Posterior cingulate gyrus (tissue), 11 donors: ENCODE data around the gene CCDC9B.

Experiments used
- DNase-seq, 10 donors: peaks; one replicate each; pipeline versions ENCODE4 v3.0.0 to v3.0.0-alpha.2; 2020 to 2021; ENCODE audit warnings: mixed read lengths in 3 of 10
- intact Hi-C: fragments of 100-400 bp; cut with DNase I; formaldehyde crosslinking; loops from one replicate; pipeline ENCODE4 v1.15.1; 2023

The CCDC9B gene

DNA sequence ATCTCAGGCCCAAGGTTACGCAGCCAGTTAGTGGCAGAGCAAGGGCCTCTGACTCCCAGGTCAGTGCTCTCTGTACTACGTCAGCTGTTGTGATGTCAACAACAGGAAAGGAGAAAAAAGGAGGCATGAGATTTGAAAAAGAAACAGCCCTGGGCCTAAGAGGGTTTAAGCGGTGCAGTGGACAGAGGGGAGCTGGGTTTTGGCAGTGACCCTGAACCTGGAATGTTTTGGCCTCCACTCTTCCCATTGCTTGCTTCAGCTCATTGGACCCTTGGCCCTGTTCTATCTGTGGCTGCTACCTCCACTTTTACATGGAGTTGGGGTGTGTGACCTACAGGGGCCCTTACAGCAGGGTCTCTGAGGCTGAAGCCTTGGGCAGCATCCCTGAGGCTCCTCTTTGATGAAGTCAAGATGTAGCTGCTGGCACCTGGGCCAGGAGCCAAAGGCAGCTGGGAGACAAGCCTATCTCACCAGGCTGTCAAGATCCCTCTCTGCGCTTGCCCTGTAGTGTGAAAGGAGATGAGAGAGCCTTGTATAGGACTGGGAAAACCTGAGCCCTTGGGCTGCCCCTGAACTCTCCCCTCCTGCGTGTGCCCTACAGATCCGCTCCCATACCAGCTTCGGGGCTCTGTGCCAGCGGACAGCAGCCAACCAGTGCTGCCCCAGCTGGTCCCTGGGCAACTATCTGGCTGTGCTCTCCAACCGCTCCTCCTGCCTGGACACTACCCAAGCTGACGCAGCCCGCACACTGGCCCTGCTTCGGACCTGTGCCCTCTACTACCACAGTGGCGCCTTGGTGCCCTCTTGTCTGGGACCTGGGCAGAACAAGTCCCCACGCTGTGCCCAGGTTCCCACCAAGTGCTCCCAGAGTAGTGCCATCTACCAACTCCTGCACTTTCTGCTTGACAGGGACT is 26.0 kb upstream of the CCDC9B start:
- peak; percentile 61 to 97 (median 77) for DNase-seq
- intact Hi-C loops = loop anchor here (5.0 kb wide), 2 partner anchors 44 to 56 kb away; partner anchors contain the start of gene INAFM2

DNA sequence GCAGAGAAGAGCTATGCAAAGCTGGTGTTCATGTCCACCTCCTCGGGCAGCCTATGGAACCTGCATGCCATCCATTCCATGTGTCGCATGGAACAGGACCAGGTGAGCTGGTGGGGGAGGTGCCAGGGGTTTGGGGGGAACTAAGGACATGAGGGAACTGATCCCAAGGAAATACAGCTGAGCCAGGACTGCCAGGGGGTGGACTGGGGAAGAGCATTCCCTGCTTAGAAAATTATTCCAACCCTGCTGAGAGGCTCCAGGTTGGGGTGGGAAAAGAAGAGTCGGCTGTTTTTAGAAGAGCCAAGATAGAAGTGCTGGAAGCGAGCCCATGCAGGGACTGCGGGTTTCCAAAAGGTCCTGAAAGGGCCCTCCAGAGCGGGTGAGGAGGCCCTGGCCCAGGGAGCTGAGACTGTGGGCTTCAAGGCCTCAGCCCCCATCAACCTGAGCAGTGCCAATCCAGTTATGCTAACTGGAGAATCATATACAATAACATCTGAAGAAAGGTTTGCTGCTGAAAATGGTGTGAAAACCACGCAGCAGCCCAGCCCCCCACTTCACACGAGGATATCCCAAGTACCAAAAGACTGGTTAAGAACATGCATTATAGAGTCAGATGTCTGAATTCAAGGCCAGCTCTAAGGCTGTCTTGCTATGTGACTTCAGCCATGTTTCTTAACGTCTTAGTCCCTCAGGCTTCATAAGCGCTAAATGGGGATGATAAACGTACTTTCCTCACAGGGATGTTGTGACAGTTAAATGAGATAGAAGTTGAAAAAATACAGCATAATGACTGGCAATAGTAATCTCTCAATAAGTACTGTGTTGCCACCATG is 25.1 kb upstream of the CCDC9B start:
- intact Hi-C loops = loop anchor here (5.0 kb wide), 2 partner anchors 44 to 56 kb away; partner anchors contain the start of gene INAFM2
- DNase-seq = peak in 2 of 10 donors; percentile 67

DNA sequence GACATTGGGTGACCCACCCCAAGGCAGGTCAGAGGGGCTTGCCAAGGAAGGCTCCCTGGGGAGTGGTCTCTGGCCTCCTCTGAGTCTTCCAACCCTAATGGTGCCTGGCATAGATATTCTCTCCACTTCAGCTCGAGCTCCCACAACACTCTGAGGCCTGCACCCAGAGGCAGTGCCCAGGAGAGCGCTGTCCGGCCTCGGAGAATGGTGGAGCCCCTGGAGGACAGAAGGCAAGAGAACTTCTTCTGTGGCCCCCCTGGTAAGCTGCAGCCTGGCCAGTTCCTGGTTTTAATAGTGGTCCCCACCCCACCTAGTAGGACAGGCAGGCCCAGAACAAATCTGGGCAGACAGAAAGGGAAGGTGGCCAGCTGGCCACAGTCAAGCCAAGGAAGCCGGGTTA is 24.3 kb upstream of the CCDC9B start:
- intact Hi-C loops = loop anchor here (5.0 kb wide), 2 partner anchors 43 to 57 kb away; partner anchors contain the start of gene INAFM2
- DNase-seq = peak in 2 of 10 donors; percentile 46 to 61

DNA sequence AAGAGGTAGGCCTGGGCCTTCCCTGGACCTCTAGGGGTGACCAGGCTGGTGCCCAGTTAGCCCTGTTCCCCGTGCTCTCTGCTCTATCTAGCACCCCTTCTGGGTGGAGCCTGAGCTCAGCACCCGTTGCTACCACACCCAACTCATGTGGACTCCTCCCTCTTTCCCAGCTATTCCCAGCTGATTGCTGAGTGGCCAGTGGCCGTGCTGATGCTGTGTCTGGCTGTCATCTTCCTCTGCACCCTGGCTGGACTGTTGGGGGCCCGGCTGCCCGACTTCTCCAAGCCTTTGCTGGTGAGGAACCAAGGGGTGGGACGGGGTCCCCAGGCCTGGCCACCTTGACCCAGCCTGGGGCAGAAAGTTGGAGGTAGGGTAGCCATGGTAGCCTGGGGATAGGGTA is 23.5 kb upstream of the CCDC9B start:
- intact Hi-C loops = no loop called here
- DNase-seq = peak in 2 of 10 donors; percentile 47 to 54

DNA sequence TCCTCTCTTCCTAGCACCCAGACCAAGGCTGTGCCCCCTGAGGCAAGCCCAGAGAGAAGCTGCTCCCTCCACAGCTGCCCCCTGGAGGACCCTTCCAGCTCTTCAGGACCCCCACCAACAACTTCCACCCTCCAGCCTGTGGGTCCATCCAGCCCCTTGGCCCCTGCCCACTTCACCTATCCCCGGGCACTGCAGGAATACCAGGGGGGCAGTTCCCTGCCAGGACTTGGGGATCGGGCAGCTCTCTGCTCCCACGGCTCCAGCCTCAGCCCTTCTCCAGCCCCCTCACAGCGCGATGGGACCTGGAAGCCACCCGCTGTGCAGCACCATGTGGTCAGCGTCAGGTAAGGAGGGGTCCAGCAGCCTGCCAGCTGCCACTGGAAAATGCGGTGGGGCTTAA is 22.9 kb upstream of the CCDC9B start:
- DNase-seq = peak in 2 of 10 donors; percentile 8 to 42

DNA sequence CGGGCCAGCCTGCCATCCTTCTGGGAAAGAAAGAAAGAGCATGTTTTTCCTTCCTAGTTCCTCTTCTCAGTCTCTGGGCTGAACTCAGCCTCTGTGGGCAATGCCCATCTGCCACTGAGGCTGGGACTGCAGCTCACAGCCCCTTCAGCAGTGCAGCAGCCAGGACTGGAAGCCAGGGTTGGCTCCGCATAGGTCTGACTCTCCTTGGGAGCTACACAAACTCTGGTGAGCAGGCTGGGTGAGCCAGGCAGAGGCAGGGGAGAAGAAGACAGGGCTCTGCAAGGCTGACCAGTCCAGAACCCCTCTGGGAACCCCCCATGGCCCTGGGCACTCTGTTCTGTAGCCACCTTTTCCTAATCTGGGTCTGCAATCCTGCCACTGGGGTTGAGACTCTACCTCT is 20.9 kb upstream of the CCDC9B start:
- intact Hi-C loops = no loop called here
- DNase-seq = peak in 2 of 10 donors; percentile 26 to 43

More for the DNA sequence above, 22.9 kb upstream of the CCDC9B start:
- intact Hi-C loops = no loop called here

DNA sequence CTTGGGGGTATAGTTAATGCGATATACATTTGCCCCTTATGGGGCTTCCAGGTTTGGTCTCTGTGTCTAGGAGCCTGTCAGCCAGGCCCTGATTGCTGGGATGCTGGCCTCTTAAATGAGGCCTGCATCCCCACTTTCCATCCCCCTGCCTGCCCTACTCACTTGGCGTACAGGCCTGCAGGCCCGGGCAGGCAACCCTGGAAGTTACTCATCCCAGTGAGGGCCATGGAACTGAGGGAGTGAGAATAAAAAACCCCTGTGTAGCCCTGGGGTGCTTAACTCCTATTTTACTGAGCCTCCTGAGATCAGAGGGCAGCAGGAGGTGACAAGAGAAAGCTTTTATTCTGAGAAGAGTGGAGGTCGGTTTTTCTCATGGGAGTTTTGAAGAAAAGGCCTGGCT is 19.3 kb upstream of the CCDC9B start:
- intact Hi-C loops = no loop called here
- DNase-seq = peak in 2 of 10 donors; percentile 18 to 20

DNA sequence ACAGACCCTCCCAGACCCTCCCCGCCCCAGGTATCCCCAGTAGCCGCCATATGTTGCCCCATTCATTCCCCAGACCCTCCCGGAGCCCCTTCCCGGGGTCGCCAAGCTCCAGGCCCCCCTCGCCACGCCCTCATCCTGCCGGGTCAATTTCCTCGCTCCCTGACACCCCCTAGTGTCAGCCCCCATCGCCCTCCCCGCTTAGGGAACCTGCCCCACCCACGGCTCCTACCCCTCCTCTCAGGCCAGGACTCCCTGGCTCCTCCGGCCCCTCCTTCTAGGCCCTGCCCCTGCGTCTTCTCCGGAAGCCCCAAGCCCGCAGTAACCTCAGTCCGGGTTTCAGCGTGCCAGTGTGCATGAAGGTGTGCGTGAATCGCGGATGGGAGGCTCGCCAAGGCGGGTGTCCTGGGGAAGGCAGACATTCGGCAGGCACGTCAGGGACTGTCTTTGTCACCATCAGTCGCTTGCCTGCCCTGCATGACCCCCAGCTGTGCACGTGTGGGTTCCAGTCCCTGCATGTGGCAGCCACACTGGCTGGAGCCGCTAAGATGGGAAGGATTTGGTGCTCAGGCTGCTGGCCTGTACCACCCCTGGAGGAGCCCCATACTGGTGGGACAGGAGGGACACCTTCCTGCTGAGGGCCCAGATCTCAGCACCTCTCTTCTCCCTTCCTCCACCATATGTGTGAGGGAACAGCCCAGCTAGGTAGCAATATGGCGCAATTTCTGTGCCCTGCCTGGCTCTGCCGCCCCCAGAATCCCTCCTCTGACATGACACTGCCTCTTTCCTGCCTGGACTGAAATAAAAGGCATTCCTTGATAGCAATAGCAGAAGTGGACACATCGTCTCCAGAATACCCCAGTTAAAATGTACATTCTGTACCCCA is 18.0 kb upstream of the CCDC9B start:
- intact Hi-C loops = no loop called here
- DNase-seq = peak in 3 of 10 donors; percentile 80 to 89 (median 86)

DNA sequence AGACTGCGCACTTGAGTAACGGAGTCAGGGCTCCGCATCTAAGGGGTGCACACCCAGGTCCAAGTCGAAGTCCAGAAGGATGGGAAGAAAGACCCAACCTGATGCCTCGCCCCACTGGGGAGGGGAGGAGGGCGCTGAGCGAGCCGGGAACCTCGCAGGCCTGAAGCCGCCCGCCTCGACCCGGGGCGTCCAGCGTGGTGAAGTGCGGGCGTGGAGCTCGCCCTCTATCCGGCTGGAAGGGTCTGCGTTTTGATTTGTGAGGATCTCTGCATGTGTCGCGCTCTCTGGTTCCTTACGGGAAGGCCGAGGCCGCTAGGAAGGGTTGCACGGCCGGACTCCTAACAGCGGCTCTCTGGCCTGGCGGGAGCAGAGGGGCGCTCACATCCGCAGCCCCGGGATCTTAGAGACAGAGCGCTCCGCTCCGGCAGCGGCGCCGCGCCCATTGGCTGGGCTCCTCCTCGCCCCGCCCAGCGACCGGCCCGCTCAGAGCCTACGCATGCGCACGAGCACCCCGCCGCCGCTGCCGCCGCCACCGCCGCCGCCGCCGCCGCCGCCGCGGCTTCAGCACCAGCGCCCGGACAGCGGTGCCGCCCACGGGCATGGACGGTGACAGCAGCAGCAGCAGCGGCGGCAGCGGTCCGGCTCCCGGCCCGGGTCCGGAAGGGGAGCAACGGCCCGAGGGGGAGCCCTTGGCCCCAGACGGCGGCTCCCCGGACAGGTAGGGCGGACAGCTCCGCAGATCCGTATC is 17.2 kb upstream of the CCDC9B start, which contains the start of gene DISP2:
Gene DISP2 (plus strand): TSS at position 497 of the 748 bp plus-strand sequence. CDS start 103 bp downstream, at position 600.
- intact Hi-C loops = no loop called here
- peak; percentile 77 to 98 (median 84) for DNase-seq

DNA sequence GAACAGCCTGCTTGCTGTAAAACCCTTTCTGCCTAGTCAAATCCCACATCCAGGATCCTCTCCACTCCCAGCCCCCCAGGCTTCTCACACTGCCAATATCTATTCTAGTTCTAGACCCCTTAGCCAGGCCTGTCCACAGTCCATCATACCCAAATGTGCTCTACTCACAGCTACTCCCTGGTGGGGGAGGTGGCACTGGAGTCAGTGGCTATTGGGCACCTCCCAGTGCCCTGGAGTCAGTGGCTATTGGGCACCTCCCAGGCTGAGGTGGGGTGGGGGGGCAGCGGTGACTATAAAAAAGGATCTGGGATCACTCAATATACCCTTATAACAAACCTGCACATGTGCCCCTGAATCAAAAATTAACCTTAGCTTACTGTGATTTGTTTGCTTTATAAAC is 16.5 kb upstream of the CCDC9B start:
- DNase-seq = peak in 2 of 10 donors; percentile 29 to 43
- intact Hi-C loops = no loop called here

DNA sequence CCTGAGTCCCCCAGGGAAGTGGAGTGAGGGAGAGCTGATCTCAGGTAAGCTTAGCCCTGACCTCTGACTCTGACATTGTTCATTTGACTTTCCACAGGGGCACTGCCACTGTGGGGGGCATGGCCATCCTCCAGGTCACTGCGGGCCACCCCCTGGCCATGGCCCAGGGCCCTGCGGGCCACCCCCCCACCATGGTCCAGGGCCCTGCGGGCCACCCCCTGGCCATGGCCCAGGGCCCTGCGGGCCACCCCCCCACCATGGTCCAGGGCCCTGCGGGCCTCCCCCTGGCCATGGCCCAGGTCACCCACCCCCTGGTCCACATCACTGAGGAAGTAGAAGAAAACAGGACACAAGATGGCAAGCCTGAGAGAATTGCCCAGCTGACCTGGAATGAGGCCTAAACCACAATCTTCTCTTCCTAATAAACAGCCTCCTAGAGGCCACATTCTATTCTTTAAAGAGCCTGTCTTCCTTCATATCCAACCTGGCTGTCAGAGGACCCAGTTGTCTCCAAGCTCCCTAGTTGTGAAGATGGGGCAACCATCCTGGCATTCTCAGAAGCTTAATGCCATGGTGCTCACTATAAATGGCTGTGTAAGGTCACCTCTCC is 15.3 kb upstream of the CCDC9B start:
- peak in 1 of 10 donors; percentile 30 for DNase-seq
- intact Hi-C loops = no loop called here

DNA sequence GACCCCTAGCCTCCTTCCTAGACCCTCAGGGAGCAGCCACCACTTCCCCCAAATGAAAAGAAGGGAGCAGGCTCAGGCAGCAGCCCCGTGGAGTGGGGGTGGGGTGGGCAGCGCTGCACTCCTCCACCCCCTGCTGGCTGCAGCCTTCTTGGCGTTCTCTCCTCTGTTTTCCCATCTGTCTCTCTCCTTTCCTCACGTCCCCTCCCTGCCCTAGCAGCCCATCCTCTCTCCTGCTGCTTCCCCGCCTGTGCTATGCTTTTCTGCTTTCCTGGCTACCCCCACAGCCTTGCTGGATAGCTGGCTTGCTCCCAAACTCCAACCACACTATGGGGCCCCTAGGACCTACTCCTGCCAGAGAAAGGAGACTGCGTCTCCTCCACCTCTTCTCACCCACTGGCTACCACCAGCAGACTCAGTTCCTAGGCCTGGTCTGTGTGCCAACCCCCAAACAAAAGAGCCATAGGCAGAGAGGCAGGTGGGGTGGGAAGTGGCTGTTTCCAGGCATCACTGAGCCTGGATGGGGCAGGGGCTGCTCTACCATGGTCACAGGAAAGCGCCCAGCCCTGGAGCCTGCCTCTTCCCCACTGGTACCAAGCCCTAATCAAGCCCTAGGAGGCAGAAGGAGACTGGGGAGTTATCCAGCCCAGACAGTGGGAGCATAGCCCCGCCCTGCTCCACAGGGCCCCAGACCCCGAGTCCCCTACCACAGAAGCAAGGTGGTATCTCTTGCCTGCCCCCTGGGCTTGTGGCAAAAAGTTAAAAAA is 13.9 kb upstream of the CCDC9B start:
- DNase-seq = peak in 8 of 10 donors; percentile 53 to 94 (median 66)
- intact Hi-C loops = no loop called here

DNA sequence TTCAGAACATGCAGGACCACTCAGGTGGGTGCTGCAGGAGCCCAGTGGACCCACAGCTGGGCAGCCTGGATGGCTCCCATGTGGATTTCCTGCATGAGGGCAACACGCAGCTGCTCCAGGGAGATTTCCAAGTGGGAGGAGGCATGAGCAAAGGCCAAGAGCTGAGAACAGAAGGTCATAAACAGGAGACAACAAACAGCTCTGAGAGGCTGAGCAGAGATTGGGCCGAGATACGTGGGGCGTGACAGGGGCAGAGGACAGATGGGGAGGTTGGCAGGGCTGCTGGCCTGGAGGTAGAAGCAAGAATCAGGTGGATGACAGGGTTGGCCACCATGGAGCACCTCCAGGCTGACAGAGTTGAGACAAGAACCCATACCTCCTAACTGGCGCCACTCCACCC is 13.0 kb upstream of the CCDC9B start:
- intact Hi-C loops = no loop called here
- peak in 2 of 10 donors; percentile 37 to 65 for DNase-seq

DNA sequence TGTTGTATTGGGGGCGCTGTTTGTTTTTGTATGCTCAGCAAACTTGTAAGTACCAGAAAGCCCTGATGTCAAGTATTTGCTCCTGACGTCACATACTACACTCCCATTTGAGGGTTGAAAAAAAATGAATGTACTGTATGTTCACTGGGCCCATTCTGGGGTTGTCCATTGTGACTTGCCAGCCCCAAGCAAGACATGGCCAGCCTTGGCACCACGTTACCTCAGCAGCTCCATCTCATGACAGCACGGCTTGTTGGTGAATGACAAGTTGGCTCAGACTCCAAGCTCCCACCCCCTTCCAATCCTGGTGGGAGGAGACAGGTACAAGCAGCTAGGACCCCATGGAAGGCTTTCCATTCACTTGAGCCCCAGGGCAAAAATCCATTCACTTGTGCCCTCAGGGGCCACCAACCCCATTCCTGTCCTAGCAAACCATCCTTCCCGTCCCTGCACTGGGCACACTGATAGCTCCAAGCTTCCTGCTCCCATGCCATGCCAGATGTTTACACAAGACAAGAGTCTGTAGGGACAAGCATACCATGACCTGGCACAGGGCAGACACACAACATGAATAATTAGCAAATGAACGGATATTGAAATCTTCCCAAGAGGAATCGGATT is 11.7 kb upstream of the CCDC9B start:
- intact Hi-C loops = no loop called here
- no peak for DNase-seq

DNA sequence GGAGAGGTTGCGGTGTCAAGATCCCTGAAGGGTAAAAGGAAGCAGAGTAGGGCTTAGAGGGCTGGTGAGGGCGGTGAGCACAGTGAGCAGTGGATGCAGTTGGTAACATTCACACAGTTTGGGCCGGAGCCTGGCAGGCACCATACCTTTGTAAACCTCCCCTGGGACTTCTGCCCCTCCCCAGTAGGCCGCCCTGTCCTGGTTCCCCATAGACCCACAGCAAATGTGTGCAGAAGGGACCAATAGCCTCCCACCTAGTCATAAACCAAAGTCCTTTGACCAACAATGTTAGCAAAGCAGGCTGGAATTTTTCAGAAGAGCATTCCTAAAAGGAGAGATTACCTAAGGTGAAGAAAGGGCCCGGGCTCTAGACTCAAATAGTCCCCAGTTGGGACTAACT is 8.4 kb upstream of the CCDC9B start:
- intact Hi-C loops = no loop called here
- no peak for DNase-seq

DNA sequence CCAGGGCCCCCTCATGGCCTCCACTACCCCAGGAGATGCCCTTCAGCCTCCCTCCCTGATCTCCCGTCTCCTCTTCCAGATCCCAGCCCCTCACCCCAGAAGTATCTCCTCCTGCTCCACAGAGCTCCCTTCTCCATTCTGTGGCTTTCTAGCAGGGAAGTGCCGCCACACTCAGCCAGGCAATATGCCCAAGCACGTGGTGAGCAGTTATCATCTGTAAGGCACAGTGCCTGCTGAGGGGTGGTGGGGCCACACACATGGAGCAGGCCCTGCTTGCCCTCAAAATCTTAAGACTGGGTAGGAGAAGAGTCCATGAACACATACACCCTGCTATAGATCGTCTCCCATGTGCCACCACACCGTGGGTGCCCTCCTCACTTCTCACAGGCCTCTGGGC is 7.7 kb upstream of the CCDC9B start:
- peak in 1 of 10 donors; percentile 59 for DNase-seq
- intact Hi-C loops = no loop called here
